Erythroblast (primary cell): Measurements from ENCODE around the gene IGSF8.

Source experiments
- GATA1 ChIP-seq: IDR thresholded peaks from 2 replicates; pipeline ENCODE4 v1.6.1; 2011; ENCODE audit warnings: low read depth, mild to moderate bottlenecking, control low read depth, low read length, moderate library complexity
- POLR2A ChIP-seq: IDR thresholded peaks from 2 replicates; pipeline ENCODE4 v1.6.1; 2011; ENCODE audit warnings: mild to moderate bottlenecking, low read length

DNA sequence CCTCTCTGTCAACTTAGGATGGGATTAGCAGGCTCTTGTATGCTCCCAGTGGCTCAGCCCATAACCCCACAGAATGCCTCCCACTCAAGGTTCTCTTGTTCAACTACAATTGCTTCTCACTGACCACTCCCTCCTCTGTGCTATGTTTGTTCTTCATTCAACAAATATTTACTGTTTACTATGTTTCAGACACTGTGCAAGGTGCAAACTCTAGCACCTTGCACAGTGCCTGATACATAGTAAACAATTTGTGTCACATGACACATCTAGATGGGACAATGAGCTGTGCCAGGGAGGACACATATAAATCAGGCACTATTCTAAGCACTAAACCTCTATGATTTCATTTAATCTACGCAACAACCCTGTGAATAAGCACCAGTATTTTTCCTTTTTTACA, 32.5 kb upstream of the IGSF8 start:
- no peak for TF ChIP-seq POLR2A
- no peak for TF ChIP-seq GATA1
